ENCODE measurements around the gene GTF3C6.
A peak's percentile ranks its signal among the peaks of the same experiment; 100 is the strongest.
"Not testable (repeated sequence)": the region's sequence is repeated elsewhere in the genome, so short reads cannot be mapped to it uniquely, and the experiment has no call there.

GTF3C6 gene

DNA sequence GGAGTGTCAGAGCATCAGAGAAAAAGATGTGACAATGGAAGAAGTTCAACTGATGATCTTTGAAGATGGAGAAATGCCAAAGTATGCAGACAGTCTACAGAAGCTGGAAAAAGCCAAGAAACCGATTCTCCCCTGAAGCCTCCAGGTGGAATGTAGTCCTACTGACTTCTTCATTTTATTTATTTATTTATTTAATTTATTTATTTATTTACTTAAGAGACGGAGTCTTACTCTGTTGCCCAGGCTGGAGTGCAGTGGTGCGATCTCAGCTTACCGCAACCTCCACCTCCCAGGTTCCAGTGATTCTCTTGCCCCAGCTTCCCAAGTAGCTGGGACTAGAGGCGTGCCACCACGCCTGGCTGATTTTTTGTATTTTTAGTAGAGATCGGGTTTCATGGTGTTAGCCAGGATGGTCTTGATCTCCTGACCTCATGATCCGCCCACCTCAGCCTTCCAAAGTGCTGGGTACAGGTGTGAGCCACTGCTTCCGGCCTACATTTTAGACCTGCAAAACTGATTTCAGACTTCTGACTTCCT lies 21.1 kb downstream of the GTF3C6 start:
- DNase-seq (ENCODE audit: low read depth): no peak

DNA sequence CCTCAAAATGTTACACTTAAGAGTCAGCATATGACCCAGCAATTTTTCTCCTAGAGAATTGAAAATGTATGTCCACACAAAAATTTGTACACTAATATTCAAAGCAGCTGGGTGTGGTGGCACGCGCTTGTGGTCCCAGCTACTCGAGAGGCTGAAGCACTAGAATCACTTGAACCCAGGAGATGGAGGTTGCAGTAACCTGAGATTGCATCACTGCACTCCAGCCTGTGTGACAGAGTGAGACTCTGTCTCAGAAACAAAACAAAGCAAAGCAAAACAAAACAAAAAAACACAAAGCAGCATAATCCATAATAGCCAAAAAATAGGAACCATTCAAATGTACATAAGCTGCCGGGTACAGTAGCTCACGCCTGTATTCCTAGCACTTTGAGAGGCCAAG lies 21.7 kb downstream of the GTF3C6 start:
- no peak for DNase-seq (ENCODE audit: low read depth)

DNA sequence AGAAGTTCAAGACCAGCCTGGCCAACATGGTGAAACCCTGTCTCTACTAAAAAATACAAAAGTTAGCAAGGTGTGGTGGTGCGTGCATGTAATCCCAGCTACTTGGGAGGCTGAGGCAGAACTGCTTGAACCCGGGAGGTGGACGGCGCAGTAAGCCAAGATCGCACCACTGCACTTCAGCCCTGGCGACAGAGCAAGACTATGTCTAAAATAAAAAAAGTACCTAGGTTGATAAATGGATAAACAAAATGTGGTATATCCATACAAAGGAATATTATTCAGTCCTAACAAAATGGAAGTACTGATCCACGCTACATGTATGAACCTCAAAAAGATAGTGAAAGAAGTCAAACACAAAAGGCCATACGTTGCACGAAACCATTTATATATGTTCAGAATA lies 22.1 kb downstream of the GTF3C6 start:
- no peak for DNase-seq (ENCODE audit: low read depth)

DNA sequence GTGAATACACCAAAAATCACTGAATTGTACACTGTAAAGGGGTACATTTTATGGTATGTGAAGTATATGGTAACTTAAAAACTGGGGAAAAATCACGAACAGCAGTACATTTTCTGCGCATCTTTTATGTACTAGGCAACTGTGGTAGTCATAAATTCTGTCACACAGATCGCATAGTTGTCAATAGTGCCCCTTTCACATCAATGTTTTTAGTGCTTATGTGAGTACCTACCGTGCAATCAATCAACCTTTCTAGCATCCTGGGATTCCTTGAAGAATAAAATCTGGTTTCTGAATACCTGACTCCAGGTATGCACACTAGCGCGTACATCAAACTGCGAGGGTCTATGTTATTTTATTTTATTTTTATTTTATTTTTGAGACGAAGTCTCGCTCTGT lies 22.7 kb downstream of the GTF3C6 start:
- no peak for DNase-seq (ENCODE audit: low read depth)

DNA sequence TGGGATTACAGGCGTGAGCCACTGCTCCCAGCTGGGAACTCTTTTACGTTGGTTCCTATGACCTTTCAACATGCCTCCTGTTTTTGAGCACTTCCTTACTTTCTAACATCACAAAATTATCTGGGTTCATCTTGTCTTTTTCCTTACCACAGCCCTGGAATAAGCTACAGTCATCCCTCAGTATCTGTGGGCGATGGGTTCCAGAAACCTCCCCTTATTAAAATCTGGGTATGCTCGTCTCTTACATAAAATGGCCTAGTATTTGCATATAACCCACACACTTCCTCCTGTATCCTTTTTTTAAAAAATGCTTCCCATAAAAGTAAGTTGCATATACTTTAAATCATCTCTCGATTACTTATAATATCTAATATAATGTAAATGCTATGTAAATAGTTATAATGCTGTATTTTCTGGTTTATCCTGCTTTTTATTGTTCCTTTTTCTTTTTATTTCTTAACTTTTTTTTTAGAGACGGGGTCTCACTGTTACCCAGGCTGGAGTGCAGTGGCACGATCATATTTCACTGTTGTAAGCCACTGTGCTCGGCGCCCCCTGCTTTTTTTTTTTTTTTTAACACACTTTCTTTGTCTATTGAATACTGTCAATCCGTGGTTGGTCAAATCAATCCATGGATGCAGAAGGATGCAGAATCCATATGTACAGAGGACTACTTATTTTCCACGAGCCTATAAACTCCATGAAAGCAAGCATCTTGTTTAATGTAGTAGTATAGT lies 32.5 kb downstream of the GTF3C6 start:
- no peak for DNase-seq (ENCODE audit: low read depth)

DNA sequence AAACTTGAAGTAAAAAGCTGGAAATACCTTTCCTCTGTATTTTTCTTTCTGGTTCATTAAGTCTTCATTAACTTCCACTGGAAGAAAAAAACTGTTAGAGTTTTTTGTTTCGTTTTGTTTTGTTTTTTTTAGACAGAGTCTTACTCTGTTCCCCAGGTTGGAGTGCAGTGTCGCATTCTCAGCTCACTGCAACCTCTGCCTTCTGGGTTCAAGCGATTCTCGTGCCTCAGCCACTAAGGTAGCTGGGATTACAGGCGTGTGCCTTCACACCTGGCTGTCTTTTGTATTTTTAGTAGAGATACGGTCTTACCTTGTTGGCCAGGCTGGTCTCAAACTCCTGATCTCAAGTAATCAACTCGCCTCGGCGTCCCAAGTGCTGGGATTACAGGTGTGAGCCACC lies 38.2 kb downstream of the GTF3C6 start:
- DNase-seq (ENCODE audit: low read depth): no peak

DNA sequence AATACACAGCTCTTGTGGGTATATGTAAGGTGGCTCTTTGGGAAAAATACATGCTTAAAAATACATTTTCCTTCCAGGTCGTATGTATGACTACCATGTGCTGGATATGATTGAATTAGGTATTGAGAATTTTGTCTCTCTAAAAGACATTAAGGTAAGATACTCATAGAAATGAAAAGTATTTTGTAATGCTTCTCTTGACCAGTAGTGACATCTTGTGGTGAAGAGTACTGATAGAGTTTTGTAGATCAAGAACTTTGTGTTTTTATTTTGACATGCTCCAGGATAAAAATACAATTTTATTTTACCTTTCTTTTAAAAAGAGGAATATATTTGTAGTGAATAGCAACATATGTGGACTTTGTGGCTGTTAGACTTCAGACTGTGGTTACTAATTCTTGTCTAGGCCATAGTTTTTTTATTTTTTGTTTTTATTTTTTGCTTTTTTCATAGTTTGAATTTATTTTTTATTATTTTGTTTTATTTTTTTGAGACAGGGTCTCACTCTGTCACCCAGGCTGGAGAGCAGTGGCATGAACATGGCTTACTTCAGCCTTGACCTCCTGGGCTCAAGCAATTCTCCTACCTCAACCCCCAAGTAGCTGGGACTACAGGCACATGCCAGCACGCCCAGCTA lies 41.2 kb downstream of the GTF3C6 start:
- DNase-seq (ENCODE audit: low read depth): peak; percentile 41

DNA sequence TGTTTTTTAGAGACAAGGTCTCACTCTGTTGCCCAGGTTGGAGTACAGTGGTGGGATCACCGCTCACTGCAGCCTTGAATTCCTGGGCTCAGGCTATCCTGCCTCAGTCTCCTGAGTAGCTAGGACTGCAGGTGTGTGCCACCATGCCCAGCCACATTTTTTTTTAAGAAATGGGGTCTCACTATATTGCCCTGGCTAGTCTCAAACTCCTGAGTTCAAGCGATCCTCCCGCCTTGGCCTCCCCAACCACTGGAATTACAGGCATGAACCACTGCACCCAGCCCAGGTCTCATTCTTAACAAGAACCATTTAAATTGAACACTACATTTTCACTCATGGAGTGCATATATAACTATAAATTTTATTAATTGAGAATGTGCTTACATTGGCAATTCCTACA lies 43.8 kb downstream of the GTF3C6 start:
- DNase-seq (ENCODE audit: low read depth): no peak

DNA sequence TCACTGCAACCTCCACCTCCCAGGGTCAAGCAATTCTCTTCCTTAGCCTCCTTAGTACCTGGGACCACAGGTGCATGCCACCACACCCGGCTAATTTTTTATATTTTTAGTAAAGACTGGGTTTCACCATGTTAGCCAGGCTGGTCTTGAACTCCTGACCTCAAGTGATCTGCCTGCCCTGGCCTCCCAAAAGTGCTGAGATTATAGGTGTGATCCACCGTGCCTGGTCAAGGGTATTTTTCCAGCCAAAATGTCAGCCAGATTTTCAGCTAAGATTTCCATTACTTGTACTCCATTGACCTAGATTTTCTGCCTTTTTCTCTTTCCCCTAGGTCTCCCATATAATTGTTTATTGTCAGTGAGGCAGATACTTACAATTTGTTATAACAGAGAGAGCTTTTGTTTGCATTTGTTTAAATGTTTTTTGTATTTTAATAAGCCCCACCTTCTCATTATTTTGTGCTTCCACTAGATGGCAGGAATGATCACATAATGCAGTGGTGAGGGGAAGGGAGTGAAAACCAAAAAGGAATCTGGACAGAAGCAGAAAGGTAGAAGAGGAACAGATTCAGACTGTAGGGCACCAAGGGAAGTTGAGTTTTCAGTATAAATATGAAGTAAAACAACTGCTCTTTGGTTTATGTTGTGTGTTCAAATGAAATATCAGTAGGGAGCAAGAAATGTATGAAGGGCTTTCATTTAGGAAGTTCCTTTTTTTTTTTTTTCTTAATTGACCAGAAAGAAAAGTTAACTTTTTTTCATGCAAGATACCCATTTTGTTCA lies 53.0 kb downstream of the GTF3C6 start:
- peak; percentile 43 for DNase-seq (ENCODE audit: low read depth)

DNA sequence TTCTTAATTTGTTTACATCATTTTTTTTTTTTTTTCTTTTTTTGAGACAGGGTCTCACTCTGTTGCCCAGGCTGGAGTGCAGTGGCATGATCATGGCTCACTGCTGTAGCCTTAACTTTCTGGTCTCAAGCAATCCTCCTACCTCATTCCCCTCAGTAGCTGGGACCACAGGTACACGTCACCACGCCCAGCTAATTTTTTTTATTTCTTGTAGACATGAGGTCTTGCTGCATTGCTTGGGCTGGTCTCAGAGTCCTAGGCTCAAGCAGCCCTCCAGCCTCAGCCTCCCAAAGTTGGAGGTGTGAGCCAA lies 53.6 kb downstream of the GTF3C6 start:
- DNase-seq (ENCODE audit: low read depth): no peak

DNA sequence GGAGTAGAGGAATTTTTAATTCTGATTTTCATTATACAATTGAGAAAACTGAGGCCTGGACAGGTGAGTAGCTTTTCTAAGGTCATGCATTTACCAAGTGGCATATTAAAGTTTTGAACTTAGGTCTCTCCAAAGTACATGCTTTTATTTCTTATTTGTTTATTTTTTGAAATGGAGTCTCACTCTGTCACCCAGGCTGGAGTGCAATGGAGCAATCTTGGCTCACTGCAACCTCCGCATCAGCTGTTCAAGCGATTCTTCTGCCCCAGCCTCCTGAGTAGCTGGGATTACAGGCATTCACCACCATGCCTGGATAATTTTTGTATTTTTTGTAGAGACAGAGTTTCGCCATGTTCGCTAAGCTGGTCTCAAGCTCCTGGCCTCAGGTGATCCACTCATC lies 54.0 kb downstream of the GTF3C6 start:
- DNase-seq (ENCODE audit: low read depth): not testable (repeated sequence)

DNA sequence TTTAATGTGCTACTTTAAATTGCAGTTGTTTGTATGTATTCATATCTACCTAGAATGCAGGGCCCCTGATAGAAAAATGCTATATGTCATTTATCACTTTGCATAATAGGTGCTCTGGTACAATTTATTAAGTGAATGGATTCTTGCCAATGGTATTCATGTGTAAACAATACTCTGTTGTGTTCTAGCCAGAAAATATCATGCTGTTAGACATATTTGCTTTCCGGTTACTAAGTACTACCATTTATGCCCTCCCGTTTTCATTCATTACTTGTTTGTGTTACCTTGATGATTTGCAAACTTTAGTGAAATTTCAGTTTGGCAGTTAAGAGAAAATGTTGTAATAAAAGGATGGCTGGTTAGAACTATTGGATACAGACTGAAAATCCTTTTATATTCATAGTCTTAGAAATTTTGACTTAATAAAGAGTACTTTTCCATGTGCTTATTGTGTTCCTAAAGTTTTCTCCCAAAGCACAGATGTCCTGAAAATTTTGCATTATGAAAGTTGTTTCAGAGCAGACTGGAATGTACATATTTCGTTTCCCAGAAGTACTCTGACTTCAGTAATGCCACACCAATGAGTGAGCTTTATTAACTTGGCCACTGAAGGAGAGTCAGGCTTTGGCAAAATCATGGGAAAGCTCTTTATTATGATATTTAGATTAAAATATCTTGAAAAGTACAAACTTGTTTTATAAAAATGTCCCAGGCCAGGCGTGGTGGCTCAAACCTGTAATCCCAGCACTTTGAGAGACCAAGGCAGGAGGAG lies 54.8 kb downstream of the GTF3C6 start:
- peak; percentile 38 for DNase-seq (ENCODE audit: low read depth)

DNA sequence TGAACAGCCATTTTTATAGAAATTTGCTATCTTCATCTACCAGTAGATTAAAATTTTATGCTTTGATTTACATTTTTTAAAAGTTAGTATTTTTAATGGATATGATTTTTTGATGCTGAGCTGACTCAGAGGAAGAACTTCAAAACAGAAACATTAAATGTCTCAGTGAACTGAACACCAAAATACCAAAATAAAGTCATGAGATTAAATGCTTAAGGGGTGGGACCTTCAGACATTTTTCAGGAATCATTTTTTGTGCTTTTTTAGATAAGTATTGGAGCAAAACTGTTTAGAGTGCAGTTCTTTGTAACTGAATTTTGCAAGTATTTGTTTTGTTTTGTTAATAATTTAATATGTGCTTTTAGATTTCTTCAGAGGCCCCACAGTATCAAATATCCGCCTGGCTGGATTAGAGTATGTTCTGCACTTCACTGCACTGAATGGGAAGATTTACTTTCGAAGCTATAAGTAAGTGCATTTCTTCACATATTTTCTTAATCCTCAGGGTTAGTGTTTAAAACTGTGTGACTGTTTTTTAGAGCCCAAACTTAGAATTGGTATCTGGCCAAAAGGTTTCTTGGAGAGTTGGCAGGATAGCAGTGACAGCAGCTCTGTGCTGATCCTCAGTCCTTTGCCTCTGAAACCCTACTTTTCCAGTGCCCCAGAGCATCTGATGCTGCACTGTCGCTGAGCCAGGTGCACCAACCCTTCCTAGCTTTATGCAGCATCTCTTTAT lies 57.1 kb downstream of the GTF3C6 start:
- no peak for DNase-seq (ENCODE audit: low read depth)

DNA sequence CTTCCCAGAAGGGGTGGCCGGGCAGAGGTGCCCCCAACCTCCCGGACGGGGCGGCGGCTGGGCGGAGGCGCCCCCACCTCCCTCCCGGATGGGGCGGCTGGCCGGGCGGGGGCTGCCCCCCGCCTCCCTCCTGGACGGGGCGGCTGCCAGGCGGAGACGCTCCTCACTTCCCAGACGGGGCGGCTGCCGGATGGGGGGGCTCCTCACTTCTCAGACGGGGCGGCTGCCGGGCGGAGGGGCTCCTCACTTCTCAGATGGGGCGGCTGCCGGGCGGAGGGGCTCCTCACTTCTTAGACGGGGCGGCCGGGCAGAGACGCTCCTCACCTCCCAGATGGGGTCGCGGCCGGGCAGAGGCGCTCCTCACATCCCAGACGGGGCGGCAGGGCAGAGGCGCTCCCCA lies 58.7 kb downstream of the GTF3C6 start:
- not testable (repeated sequence) for DNase-seq (ENCODE audit: low read depth)
